ENCODE data around the gene ZNF839.

Gene ZNF839

DNA sequence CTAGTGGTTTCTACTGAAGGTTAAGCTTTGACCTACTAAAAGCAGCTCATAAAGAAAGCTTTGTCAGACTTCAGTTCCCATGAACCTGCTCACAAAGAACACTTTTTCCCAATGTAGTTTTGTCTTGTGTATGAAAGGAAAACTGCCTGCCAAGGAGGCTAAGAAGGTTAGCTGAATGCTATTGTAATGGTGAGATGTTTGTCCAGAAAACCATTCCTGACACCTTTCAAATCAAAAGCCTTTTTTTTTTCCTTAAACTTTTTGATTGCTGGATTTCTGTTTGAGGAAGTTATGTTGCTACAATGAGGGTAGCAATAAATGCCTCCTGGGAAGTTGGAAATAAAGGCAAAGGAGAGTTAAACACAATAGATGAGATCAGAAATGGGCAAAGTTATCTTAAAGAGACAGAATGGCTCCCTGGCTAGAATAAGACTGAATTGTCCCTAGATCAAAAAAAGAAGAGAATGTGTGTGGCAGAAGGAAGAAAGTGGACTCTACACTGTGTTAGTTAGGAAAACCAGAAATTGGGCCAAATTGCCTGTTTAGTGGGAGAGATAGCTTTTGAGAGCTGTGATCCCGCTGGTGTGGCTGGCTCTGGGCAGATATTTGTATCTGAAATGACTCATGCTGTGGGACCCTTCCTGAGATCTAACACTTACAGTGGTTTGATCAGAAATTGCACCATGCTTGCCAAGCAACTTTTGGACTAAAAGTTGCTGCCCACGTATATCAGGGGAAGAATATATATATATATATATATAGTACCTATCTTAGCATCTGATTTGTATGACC, 70.7 kb downstream of the ZNF839 start:
- no peak for DNase-seq (ENCODE audit: low read depth, low spot score)
- CTCF ChIA-PET: interaction anchor here (0.7 to 2.2 kb wide), 6 partner anchors 19 to 204 kb away, joined by 3 to 6 read pairs (median 3); no protein-coding TSS in a partner anchor
- H3K4me3 ChIP-seq (ENCODE audit: low read depth, low read length): no peak overlapping the region
- POLR2A ChIA-PET: no interaction called here
- TF ChIP-seq, protein P1, sequence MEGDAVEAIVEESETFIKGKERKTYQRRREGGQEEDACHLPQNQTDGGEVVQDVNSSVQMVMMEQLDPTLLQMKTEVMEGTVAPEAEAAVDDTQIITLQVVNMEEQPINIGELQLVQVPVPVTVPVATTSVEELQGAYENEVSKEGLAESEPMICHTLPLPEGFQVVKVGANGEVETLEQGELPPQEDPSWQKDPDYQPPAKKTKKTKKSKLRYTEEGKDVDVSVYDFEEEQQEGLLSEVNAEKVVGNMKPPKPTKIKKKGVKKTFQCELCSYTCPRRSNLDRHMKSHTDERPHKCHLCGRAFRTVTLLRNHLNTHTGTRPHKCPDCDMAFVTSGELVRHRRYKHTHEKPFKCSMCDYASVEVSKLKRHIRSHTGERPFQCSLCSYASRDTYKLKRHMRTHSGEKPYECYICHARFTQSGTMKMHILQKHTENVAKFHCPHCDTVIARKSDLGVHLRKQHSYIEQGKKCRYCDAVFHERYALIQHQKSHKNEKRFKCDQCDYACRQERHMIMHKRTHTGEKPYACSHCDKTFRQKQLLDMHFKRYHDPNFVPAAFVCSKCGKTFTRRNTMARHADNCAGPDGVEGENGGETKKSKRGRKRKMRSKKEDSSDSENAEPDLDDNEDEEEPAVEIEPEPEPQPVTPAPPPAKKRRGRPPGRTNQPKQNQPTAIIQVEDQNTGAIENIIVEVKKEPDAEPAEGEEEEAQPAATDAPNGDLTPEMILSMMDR (IDR thresholded peaks at IDR 0.05; ENCODE audit: insufficient read depth, low read length, missing control alignments): no peak
